Karpas-422 (cell line): ENCODE measurements around the gene PDE4A. TPM values are rescaled to one million over a fixed set of nuclear protein-coding genes. Genes with fewer than 3 reads are reported as not detected.

Experiments used
- DNase-seq: peaks from one replicate; pipeline ENCODE4 v3.0.0-alpha.2; 2015
- H2AFZ ChIP-seq: fragments of 200-600 bp; sonication (generic); 2 replicates; pipeline ENCODE4 v1.6.1; 2014; ENCODE audit warnings: antibody characterized with exemption, low read length, mixed read lengths
- H3K27ac ChIP-seq: fragments of 200-600 bp; sonication (generic); 2 replicates; pipeline ENCODE4 v1.5.1; 2014; ENCODE audit warnings: mild to moderate bottlenecking, low read length, moderate library complexity
- H3K27me3 ChIP-seq: fragments of 200-600 bp; sonication (generic); 2 replicates; pipeline ENCODE4 v1.6.1; 2014; ENCODE audit warnings: low read length, mixed read lengths
- H3K36me3 ChIP-seq: fragments of 200-600 bp; sonication (generic); 2 replicates; pipeline ENCODE4 v1.6.1; 2014; ENCODE audit warnings: low read length, mixed read lengths; ENCODE audit not compliant: insufficient read depth
- H3K4me1 ChIP-seq: fragments of 200-600 bp; sonication (generic); 2 replicates; pipeline ENCODE4 v1.6.1; 2014; ENCODE audit warnings: mild to moderate bottlenecking, low read length, mixed read lengths
- H3K4me2 ChIP-seq: fragments of 200-600 bp; sonication (generic); 2 replicates; pipeline ENCODE4 v1.6.1; 2014; ENCODE audit warnings: low read length, low read depth, mild to moderate bottlenecking; ENCODE audit not compliant: poor library complexity, severe bottlenecking
- H3K4me3 ChIP-seq: fragments of 200-600 bp; sonication (generic); 2 replicates; pipeline ENCODE4 v1.5.1; 2014; ENCODE audit warnings: mild to moderate bottlenecking, antibody characterized with exemption, low read length, mixed read lengths
- H3K79me2 ChIP-seq: fragments of 200-600 bp; sonication (generic); 2 replicates; pipeline ENCODE4 v1.6.1; 2014; ENCODE audit warnings: mild to moderate bottlenecking, low read length, mixed read lengths
- H3K9ac ChIP-seq: fragments of 200-600 bp; sonication (generic); 2 replicates; pipeline ENCODE4 v1.6.0; 2014; ENCODE audit warnings: low read length
- H3K9me2 ChIP-seq: fragments of 200-600 bp; sonication (generic), shearing (Covaris generic); replicated peaks from 2 replicates; pipeline ENCODE4 v1.6.0; 2014; ENCODE audit warnings: mild to moderate bottlenecking, low read length, moderate library complexity; ENCODE audit not compliant: insufficient read depth
- H3K9me3 ChIP-seq: fragments of 300-700, 200-600 bp; sonication (generic); 2 replicates; pipeline ENCODE4 v1.6.1; 2014; ENCODE audit warnings: low read length, mixed read lengths
- H4K20me1 ChIP-seq: fragments of 200-600 bp; sonication (generic); 2 replicates; pipeline ENCODE4 v1.6.1; 2014; ENCODE audit warnings: mild to moderate bottlenecking, antibody characterized with exemption, low read length, low read depth; ENCODE audit not compliant: insufficient read depth
- total RNA-seq: library from RNA; depleted of rRNA; stranded (reverse); fragments of >200 nt; shearing (Covaris generic); gene quantifications from 2 replicates; pipeline ENCODE4 v1.2.3, GENCODE V29; 2014; ENCODE audit warnings: low replicate concordance

Gene PDE4A
- total RNA-seq, 1 experiment from 2014 or later: 2.9 TPM

DNA sequence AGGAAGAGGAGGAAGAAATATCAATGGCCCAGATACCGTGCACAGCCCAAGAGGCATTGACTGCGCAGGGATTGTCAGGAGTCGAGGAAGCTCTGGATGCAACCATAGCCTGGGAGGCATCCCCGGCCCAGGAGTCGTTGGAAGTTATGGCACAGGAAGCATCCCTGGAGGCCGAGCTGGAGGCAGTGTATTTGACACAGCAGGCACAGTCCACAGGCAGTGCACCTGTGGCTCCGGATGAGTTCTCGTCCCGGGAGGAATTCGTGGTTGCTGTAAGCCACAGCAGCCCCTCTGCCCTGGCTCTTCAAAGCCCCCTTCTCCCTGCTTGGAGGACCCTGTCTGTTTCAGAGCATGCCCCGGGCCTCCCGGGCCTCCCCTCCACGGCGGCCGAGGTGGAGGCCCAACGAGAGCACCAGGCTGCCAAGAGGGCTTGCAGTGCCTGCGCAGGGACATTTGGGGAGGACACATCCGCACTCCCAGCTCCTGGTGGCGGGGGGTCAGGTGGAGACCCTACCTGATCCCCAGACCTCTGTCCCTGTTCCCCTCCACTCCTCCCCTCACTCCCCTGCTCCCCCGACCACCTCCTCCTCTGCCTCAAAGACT, 46.9 kb downstream of the PDE4A start:
- Histone ChIP-seq H3K79me2 (no peaks in the 10 kb centered on the region), H4K20me1 (no peaks in the 10 kb centered on the region), H3K9me2 (no peaks in the 10 kb centered on the region), H3K27me3 (no peaks in the 10 kb centered on the region), H3K9ac (no peak overlapping the region), H3K36me3 (no peaks in the 10 kb centered on the region), H3K27ac (no peak overlapping the region), H3K4me1 (no peaks in the 10 kb centered on the region), H3K4me3 (no peak overlapping the region), H2AFZ (no peak overlapping the region), H3K4me2 (no peak overlapping the region), H3K9me3 (no peaks in the 10 kb centered on the region)
- DNase-seq: no peak

DNA sequence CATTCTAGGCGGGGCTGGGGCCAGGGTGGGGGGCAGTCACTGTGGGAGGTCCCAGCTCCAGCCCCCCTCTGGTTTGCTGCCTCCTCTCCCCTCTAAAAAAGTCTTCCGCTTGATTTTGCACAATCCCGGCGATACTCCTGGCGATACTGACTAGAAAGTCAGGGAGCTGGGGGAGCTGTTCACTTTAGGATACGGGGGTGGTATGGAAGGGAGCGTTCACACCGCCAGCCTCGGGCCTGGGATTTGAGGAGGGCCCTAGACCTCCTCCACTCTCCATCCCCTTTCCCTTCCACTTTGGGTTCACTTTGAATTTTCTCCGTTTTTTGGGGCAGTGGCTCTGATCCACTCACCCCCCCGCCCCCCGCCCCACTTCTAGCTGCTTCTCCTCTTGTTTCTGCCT, 47.8 kb downstream of the PDE4A start:
- Histone ChIP-seq H3K4me2 (no peak overlapping the region), H2AFZ (no peak overlapping the region), H3K9ac (no peak overlapping the region), H3K79me2 (no peaks in the 10 kb centered on the region), H3K4me3 (no peak overlapping the region), H3K27me3 (no peaks in the 10 kb centered on the region), H3K36me3 (no peaks in the 10 kb centered on the region), H3K9me3 (no peaks in the 10 kb centered on the region), H3K4me1 (no peaks in the 10 kb centered on the region), H4K20me1 (no peaks in the 10 kb centered on the region), H3K27ac (no peak overlapping the region), H3K9me2 (no peaks in the 10 kb centered on the region)
- DNase-seq: no peak

DNA sequence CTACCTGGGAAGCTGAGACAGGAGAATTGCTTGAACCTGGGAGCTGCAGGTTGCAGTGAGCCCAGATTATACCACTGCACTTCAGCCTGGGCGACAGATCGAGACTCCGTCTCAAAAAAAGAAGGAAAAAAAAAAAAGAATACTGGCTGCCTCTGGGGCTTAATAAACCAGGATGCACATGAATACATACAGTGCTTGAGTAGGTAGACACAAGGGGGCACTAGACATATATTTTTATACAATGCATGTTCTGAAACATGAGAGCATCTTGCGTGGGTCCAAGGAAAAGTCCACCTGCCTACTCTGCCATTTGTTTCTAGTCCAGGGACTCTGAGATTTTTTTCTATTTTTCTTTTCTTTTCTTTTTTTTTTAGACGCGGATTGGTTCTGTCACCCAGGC, 51.6 kb downstream of the PDE4A start:
- Histone ChIP-seq H3K27me3 (no peaks in the 10 kb centered on the region), H3K79me2 (no peaks in the 10 kb centered on the region), H3K9me2 (no peaks in the 10 kb centered on the region), H3K4me3 (no peak overlapping the region), H3K9me3 (no peaks in the 10 kb centered on the region), H3K9ac (no peak overlapping the region), H3K27ac (no peak overlapping the region), H2AFZ (no peak overlapping the region), H4K20me1 (no peaks in the 10 kb centered on the region), H3K36me3 (no peaks in the 10 kb centered on the region), H3K4me2 (no peak overlapping the region), H3K4me1 (no peaks in the 10 kb centered on the region)
- peak; percentile 72 for DNase-seq

DNA sequence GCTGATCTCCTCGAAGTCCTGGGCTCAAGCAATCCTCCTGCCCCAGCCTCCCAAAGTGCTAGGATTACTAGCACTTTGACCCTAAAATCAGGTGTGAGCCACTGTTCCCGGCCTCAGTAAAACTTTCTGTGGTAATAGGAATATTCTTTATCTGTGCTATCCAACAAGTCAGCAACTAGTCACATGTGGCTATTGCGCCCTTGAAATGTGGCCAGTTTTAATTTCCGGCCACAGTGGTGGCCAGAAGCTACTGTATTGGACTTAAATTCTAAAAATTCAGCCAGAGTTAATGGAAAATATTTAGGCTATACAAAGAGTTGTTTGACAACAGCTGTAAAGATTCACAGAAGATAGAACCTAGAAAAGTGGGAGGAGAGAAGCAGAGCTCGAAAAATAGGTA, 52.9 kb downstream of the PDE4A start:
- no peaks in the 10 kb centered on the region for H3K36me3 ChIP-seq
- H3K27me3 ChIP-seq: no peaks in the 10 kb centered on the region
- no peak overlapping the region for H3K9ac ChIP-seq
- H4K20me1 ChIP-seq: no peaks in the 10 kb centered on the region
- no peaks in the 10 kb centered on the region for H3K9me3 ChIP-seq
- DNase-seq: no peak
- H3K79me2 ChIP-seq: no peaks in the 10 kb centered on the region
- no peak overlapping the region for H3K4me3 ChIP-seq
- H2AFZ ChIP-seq: no peak overlapping the region
- H3K4me2 ChIP-seq: no peak overlapping the region
- no peaks in the 10 kb centered on the region for H3K9me2 ChIP-seq
- no peak overlapping the region for H3K27ac ChIP-seq
- H3K4me1 ChIP-seq: no peaks in the 10 kb centered on the region

DNA sequence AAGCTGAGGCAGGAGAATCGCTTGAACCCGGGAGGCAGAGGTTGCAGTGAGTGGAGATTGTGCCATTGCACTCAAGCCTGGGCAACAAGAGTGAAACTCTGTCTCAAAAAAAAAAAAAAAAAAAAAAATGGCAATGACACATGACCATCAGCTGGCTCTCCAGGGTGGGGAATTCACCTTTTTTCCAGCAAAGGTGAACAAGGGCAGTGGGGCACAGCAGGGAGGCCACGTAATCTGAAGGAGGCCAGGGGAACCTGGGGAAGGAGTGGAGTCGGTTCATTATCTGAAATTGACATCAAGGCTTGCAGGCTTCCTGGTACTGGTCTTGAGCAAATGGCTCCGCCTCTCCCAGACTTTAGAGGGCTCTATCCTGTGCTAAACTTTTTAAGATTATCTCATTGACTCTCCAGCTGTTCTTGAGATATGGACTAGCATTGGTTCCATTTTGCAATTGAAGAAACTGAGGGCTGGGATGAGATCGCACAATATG, 54.7 kb downstream of the PDE4A start:
- Histone ChIP-seq H3K27ac (no peak overlapping the region), H3K9ac (no peak overlapping the region), H3K4me3 (no peak overlapping the region), H3K9me2 (no peaks in the 10 kb centered on the region), H4K20me1 (no peaks in the 10 kb centered on the region), H3K9me3 (no peaks in the 10 kb centered on the region), H3K36me3 (no peaks in the 10 kb centered on the region), H3K4me1 (no peaks in the 10 kb centered on the region), H3K4me2 (no peak overlapping the region), H3K79me2 (no peaks in the 10 kb centered on the region), H3K27me3 (no peaks in the 10 kb centered on the region), H2AFZ (no peak overlapping the region)
- no peak for DNase-seq

DNA sequence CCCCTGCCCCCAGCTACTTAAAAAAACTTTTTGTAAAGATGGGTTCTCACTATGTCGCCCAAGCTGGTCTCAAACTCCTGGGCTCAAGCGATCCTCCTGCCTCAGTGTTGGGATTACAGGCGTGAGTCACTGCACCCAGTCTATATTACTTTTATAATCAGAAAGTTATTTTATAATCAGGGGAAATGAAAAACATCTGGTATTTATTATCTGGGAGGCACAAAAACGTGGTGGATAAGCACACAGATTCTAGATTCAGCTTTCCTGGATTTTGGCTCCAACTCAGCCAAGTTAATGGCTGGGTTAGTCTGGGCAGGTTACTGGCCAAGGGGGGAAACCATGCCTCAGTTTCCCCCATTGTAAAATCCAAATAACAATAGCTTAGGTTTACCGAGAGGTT, 58.1 kb downstream of the PDE4A start:
- Histone ChIP-seq H3K9me2 (no peaks in the 10 kb centered on the region), H3K9me3 (no peaks in the 10 kb centered on the region), H3K36me3 (no peaks in the 10 kb centered on the region), H3K4me2 (no peak overlapping the region), H3K9ac (no peak overlapping the region), H4K20me1 (no peaks in the 10 kb centered on the region), H2AFZ (no peak overlapping the region), H3K79me2 (no peaks in the 10 kb centered on the region), H3K27me3 (no peaks in the 10 kb centered on the region), H3K27ac (no peak overlapping the region), H3K4me3 (no peak overlapping the region), H3K4me1 (no peaks in the 10 kb centered on the region)
- no peak for DNase-seq

DNA sequence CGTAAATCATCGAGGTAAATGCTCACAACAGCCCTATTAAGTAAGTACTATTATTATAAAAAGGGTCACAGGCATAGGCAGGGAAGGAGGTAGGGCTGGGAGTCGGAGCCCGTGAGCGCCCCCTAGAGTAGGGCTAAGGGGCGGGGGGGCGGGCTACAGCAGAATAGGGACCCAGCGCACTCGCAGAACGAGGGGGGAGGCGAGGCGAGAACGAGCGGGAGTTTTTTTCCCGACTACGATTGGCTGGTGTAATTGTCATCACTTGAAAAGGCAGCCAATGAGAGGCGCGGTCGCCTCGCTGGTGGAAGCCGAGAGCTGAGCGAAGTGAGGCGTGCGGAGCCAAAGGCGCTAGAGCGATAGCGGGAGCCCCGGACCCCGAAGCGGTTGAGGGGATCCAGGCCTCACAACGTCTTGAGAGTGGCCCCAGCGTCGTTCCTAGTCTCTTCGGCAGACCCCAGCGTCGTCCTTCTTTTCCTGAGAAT, 58.6 kb downstream of the PDE4A start:
- no peak overlapping the region for H2AFZ ChIP-seq
- H3K9me2 ChIP-seq: no peaks in the 10 kb centered on the region
- H3K27ac ChIP-seq: no peak overlapping the region
- no peak overlapping the region for H3K9ac ChIP-seq
- H3K4me3 ChIP-seq: no peak overlapping the region
- no peak overlapping the region for H3K4me2 ChIP-seq
- H3K4me1 ChIP-seq: no peaks in the 10 kb centered on the region
- no peaks in the 10 kb centered on the region for H3K36me3 ChIP-seq
- no peaks in the 10 kb centered on the region for H3K79me2 ChIP-seq
- no peaks in the 10 kb centered on the region for H3K9me3 ChIP-seq
- DNase-seq: peak; percentile 65
- no peaks in the 10 kb centered on the region for H4K20me1 ChIP-seq
- H3K27me3 ChIP-seq: no peaks in the 10 kb centered on the region

DNA sequence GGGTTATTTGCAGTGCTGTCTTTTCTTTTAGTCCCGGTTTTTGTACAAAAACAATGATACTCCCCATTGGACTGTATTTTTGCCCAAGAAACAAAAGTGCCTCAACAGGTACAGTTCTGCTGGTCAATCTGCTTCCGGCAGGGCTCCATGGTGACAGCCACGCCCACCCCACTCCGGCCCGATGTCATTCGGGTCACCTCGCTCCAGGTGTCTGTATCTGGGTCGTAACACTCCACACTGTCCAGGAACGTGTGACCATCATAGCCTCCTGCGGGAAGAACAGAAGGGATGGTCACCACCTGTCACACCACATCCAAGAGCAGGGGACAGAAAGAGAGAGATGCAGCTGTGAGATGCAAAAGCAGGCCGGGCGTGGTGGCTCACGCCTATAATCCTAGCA, 66.2 kb downstream of the PDE4A start:
- Histone ChIP-seq H3K27ac (no peak overlapping the region), H3K9ac (no peak overlapping the region), H3K79me2 (peaks cover 18% of the 10 kb centered on the region), H3K4me3 (no peak overlapping the region), H2AFZ (no peak overlapping the region), H4K20me1 (peaks cover 10% of the 10 kb centered on the region), H3K9me2 (no peaks in the 10 kb centered on the region), H3K27me3 (no peaks in the 10 kb centered on the region), H3K4me2 (no peak overlapping the region), H3K36me3 (peaks cover 19% of the 10 kb centered on the region), H3K4me1 (no peaks in the 10 kb centered on the region), H3K9me3 (no peaks in the 10 kb centered on the region)
- DNase-seq: no peak
